GM20431 (cell line): Measurements from ENCODE around the gene NDUFS8.

Source experiments
- in situ Hi-C: fragments of 300-500 bp; cut with MseI, MboI; formaldehyde crosslinking; loops from one replicate; pipeline ENCODE4 v1.15.0; 2020; ENCODE audit warnings: low sequenced_read_pairs; ENCODE audit not compliant: unreplicated experiment

Gene NDUFS8

DNA sequence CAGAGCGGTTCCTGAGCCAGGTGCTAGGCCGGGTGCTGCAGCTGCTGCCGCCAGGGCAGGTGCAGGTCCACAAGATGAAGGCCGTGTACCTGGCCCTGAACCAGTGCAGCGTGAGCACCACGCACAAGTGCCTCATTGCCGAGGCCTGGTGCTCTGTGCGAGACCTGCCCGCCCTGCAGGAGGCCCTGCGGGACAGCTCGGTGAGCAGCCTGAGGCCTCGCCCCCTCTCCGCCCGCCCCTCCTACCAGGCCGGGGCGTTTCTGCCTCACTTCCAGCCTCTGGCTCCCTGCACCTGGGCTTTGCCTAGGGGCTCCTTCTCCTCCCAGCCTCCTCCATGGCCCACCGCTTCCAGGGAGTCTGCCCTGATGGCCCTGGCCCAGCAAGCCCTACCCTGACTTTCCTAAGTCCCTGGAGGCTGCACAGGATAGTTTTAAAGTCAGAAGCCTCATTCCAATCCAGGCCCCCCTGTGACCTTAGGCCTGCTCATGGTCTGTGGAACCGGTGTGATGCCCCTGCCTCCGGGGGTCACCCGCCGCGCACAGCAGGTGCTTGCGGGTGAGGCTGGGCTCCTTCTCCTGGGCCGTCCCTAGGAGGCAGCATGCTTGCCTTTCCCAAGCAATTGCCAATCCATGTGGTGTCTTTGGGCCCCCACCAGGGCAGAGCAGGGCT is 13.8 kb downstream of the NDUFS8 start:
- in situ Hi-C loops: no loop called here

DNA sequence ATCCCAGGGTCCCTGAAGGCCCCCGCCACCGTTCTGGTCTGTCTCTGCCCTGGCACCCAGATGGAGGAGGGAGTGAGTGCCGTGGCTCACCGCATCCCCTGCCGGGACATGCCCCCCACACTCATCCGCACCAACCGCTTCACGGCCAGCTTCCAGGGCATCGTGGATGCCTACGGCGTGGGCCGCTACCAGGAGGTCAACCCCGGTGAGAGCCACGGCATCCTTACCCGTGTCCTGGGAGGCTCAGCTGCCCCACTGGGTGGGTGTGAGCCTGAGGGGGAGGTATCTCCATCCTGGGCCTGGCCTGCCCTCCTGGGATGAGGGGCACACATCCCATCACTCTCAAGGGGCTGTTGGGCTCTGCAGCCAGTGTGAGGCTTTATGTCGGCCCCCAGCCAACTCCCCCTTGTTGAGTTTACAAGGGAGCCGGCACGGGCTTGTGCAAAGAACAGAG is 14.4 kb downstream of the NDUFS8 start:
- in situ Hi-C loops: no loop called here

DNA sequence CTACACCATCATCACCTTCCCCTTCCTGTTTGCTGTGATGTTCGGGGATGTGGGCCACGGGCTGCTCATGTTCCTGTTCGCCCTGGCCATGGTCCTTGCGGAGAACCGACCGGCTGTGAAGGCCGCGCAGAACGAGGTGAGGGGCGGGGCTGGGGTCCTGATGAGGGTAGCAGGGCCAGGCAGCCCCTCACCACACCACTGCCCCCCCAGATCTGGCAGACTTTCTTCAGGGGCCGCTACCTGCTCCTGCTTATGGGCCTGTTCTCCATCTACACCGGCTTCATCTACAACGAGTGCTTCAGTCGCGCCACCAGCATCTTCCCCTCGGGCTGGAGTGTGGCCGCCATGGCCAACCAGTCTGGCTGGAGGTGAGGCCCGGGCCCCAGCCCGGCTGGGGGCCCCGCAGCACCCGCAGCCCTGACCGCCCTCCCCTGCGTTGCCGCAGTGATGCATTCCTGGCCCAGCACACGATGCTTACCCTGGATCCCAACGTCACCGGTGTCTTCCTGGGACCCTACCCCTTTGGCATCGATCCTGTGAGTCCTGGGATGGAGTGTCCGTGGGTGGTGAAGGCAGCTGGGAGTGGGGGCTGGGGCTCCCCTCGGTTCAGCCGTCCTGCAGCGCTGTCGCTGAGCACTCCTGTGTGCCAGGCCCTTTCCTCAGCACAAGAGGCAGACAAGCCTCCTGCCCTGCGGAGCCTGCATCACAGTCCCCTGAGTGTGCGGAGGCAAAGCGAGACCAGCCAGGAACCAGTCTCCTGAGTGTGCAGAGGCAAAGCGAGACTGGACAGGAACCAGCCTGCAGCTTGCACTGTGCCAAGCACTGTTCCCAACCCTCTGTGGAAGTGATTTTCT is 17.2 kb downstream of the NDUFS8 start:
- in situ Hi-C loops: no loop called here

DNA sequence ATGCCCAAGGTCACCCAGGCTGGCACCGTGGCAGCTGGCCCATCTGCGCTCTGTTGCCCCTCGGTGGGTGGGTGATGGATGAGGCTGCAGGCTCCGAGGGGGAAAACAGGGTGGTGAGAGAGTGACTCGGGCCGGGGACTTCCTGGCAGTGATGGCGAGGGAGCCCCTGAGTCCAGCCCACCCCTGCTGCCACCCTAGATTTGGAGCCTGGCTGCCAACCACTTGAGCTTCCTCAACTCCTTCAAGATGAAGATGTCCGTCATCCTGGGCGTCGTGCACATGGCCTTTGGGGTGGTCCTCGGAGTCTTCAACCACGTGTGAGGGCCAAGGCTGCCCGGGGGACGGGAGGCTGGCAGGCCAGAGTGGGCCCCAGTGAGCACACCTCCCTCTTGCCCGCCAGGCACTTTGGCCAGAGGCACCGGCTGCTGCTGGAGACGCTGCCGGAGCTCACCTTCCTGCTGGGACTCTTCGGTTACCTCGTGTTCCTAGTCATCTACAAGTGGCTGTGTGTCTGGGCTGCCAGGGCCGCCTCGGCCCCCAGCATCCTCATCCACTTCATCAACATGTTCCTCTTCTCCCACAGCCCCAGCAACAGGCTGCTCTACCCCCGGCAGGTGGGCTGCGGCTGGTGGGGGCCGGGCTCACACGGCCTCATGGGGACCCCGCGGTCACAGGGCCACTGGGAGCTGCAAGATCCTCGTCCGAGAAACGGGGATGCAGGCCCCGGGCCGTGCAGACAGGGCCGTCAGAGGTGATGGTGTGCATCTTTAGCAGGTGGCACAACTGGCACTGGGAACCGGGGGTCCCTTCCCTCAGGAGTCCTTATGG is 18.4 kb downstream of the NDUFS8 start:
- in situ Hi-C loops: no loop called here

GRCh38 chr11:68049509-68050370 is 19.3 kb downstream of the NDUFS8 start:
- in situ Hi-C loops: no loop called here

DNA sequence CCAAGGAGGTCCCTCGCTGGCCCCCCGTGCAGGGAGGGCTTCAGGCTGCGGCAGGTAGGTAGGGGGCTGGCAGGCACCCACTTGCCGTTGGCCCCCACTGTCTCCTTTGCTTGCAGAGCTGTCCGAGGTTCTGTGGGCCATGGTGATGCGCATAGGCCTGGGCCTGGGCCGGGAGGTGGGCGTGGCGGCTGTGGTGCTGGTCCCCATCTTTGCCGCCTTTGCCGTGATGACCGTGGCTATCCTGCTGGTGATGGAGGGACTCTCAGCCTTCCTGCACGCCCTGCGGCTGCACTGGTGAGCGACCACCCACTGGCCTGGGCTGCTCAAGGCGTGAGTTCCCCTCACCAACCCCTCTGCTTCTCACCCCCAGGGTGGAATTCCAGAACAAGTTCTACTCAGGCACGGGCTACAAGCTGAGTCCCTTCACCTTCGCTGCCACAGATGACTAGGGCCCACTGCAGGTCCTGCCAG is 19.9 kb downstream of the NDUFS8 start:
- in situ Hi-C loops: no loop called here

DNA sequence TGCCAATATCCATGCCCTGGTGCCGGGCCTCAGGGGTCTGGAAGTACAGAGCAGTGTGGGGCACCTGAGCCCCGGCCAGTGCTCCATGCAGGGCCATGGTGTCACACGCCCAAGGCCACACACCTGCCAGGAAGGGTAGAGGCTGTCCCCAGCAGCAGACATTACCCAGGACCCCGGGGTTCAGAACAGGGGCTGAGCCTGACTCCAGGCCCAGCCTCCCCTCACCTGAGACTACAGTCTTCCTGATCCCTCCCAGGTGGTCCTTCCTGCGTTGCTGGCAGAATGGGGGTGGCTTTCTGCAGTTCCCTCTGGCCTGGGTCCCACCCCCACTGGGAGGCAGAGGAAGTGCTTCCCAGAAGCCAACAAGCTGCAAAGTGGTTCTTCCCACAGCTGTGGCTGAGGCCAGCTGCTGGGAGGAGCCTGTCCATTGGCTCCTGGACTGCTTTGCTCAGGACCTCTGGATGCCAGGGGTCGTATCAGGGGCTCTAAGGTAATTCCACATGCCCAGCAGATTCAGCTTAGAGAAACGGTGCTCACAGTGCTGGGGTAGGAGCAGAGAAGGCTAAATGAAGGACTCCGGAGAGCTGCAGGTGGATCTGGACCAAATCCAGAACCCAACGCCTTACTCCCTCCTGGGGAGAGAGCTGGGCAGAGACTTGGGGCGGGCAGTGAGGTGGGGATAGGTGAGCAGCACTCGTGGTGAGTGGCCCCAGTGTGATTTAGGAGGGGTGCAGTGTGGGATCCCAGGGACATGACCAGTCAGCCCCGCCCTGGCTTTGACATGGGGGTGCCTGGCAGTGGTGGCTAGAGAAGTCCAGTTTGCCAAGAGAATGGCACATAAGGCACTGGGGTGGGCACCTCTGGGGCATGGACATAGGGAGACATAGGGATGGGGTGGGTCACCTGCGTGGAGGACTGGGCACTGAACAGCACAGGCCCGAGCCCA is 21.0 kb downstream of the NDUFS8 start:
- in situ Hi-C loops: no loop called here

- in situ Hi-C loops: no loop called here
These were observed 21.8 kb downstream of the NDUFS8 start for GRCh38 chr11:68052137-68052873.

GRCh38 chr11:68053117-68053516 is 22.6 kb downstream of the NDUFS8 start:
- in situ Hi-C loops: no loop called here

GRCh38 chr11:68053981-68054812 is 23.7 kb downstream of the NDUFS8 start:
- in situ Hi-C loops: no loop called here

DNA sequence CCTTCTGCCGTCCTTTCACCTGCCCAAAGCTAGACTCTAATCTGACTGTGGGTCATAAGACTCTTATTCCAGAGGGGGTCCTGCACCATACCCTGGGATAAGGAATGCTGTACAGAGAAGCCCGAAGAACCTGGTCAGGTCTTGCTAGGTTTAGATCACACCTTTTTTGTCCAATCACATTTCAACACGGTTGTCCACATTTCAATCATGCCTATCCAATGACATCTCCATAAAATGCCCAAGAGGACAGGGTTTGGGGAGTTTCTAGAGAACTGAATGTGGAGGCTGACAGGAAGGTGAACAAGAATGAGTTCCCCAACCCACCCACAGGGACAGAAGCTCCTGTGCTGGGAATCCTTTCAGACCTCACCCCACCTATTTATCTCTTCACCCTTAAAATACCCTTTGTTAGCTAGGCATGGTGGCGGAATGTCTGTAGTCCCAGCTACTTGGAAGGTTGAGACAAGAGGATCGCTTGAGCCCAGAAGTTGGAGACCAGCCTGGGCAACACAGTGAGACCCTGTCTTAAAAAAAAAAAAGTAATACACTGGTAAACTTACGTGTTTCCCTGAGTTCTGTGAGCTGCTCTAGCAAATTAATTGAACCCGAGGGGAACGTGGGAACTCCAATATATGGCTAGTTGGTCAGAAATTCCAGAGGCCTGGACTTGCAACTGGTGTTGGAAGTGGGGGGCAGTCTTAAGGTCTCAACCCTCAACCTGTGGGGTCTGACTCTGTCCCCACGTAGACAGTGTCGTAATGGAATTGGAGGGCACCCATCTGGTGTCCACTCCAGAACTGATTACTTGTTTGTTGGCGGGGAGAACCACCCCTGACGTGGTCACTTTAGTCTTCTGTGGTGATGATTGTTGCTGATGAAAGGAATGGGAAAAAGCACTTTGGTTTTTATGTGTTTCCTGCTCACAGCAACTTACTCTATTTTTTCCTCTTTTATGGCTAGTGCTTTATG is 26.1 kb downstream of the NDUFS8 start:
- in situ Hi-C loops: no loop called here

GRCh38 chr11:68057807-68058206 is 27.3 kb downstream of the NDUFS8 start:
- in situ Hi-C loops: no loop called here

- in situ Hi-C loops: no loop called here
These were observed 31.0 kb downstream of the NDUFS8 start for GRCh38 chr11:68061508-68061907.

- in situ Hi-C loops: no loop called here
These were observed 34.4 kb downstream of the NDUFS8 start for GRCh38 chr11:68064926-68065325.

GRCh38 chr11:68065841-68066240 is 35.4 kb downstream of the NDUFS8 start:
- in situ Hi-C loops: no loop called here

GRCh38 chr11:68066742-68067141 is 36.3 kb downstream of the NDUFS8 start:
- in situ Hi-C loops: no loop called here
